C4-2B (cell line): ENCODE results near the gene GHRL.
A peak's percentile ranks its signal among the peaks of the same experiment; 100 is the strongest.

Experiments
- H3K27ac ChIP-seq: fragments of 450-650 bp; 2 replicates; pipeline ENCODE4 v1.5.1; 2017
- ZFX ChIP-seq: fragments of 450-650 bp; IDR thresholded peaks from 2 replicates; pipeline ENCODE4 v1.6.1; 2017
- TF ChIP-seq, protein P1 (sequence below): fragments of 450-650 bp; conservative IDR thresholded peaks from 2 replicates; pipeline ENCODE4 v1.5.1; 2017; ENCODE audit warnings: mild to moderate bottlenecking

GHRL gene

GRCh38 chr3:10321630-10322351 is 29.0 kb upstream of the GHRL start:
- H3K27ac ChIP-seq = no peak overlapping the region
- TF ChIP-seq, protein P1, sequence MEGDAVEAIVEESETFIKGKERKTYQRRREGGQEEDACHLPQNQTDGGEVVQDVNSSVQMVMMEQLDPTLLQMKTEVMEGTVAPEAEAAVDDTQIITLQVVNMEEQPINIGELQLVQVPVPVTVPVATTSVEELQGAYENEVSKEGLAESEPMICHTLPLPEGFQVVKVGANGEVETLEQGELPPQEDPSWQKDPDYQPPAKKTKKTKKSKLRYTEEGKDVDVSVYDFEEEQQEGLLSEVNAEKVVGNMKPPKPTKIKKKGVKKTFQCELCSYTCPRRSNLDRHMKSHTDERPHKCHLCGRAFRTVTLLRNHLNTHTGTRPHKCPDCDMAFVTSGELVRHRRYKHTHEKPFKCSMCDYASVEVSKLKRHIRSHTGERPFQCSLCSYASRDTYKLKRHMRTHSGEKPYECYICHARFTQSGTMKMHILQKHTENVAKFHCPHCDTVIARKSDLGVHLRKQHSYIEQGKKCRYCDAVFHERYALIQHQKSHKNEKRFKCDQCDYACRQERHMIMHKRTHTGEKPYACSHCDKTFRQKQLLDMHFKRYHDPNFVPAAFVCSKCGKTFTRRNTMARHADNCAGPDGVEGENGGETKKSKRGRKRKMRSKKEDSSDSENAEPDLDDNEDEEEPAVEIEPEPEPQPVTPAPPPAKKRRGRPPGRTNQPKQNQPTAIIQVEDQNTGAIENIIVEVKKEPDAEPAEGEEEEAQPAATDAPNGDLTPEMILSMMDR = no peak
- no peak for TF ChIP-seq ZFX

GRCh38 chr3:10320320-10320677 is 27.6 kb upstream of the GHRL start:
- no peak for TF ChIP-seq ZFX
- TF ChIP-seq, protein P1 = no peak
- peak overlapping the region; percentile 91 for H3K27ac ChIP-seq

DNA sequence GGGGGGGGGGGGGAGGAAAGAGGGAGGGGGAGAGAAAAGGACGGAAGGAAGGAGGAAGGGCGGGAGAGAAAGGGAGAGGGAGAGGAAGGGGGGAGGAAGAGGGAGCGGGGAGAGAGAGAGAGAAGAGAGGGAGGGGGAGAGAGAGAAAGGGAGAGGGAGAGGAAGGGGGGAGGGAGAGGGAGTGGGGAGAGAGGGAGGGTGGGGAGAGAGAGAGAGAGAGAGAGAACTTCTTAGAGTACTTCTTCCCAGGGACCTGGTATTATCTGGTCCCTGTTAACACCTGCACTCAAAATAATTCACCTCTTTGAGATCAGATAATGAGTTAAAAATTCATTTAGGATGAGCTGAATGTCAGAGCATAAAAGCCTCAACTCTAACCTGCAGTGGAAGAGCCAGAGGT is 27.1 kb upstream of the GHRL start:
- H3K27ac ChIP-seq = peak overlapping the region; percentile 91; the same call in 1 of the 2 replicates
- TF ChIP-seq, protein P1 = no peak
- TF ChIP-seq ZFX = no peak

DNA sequence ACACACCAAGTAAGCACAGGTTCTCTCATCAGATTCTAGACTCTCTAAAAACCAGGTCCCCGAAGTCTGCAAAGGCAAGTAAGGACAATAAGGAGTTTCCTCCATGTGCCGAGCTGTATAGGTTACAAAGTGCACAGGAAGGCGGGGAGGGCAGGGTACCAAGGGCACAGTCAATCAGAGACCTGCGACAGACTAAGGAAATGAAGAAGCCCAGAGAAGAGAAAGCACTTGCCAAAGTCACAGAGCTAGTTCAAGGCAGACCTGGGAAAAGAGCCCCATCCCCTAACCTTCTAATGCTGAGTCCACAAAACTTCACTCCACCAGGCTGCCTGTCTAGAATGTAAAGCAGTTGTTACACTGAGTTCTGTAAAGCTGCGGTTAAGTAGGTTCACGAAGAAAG is 26.5 kb upstream of the GHRL start:
- H3K27ac ChIP-seq = no peak overlapping the region

GRCh38 chr3:10317961-10318350 is 25.2 kb upstream of the GHRL start:
- no peak for TF ChIP-seq ZFX
- TF ChIP-seq, protein P1 = no peak
- no peak overlapping the region for H3K27ac ChIP-seq

More for the DNA sequence above, 26.5 kb upstream of the GHRL start:
- TF ChIP-seq ZFX = no peak
- TF ChIP-seq, protein P1 = no peak

- H3K27ac ChIP-seq = no peak overlapping the region
- TF ChIP-seq, protein P1 = no peak
- TF ChIP-seq ZFX = no peak
These were observed 24.7 kb upstream of the GHRL start for GRCh38 chr3:10317311-10317960.

- TF ChIP-seq, protein P1 = no peak
- no peak for TF ChIP-seq ZFX
- no peak overlapping the region for H3K27ac ChIP-seq
These were observed 23.1 kb upstream of the GHRL start for GRCh38 chr3:10315771-10316344.
